GM18519 (cell line): Measurements from ENCODE around the gene PTK6.

Experiments used
- ATAC-seq: cut with Tn5 transposase; IDR thresholded peaks from one replicate; pipeline ENCODE4 v1.9.1; 2021; ENCODE audit warnings: mild to moderate bottlenecking, moderate library complexity; ENCODE audit not compliant: unreplicated experiment, low FRiP score

PTK6 gene

GRCh38 chr20:63497946-63498935 is 38.9 kb downstream of the PTK6 start:
- no peak for ATAC-seq

- no peak for ATAC-seq
Measured at GRCh38 chr20:63497138-63497945, 39.8 kb downstream of the PTK6 start.

GRCh38 chr20:63496596-63497120 is 40.5 kb downstream of the PTK6 start:
- ATAC-seq: no peak

- no peak for ATAC-seq
Measured at GRCh38 chr20:63495741-63496595, 41.2 kb downstream of the PTK6 start.

GRCh38 chr20:63495167-63495720 is 41.9 kb downstream of the PTK6 start:
- ATAC-seq: no peak

GRCh38 chr20:63494420-63495166 is 42.6 kb downstream of the PTK6 start:
- no peak for ATAC-seq

GRCh38 chr20:63494084-63494419 is 43.1 kb downstream of the PTK6 start:
- no peak for ATAC-seq

GRCh38 chr20:63493563-63494020 is 43.6 kb downstream of the PTK6 start:
- ATAC-seq: no peak

GRCh38 chr20:63492982-63493381 is 44.2 kb downstream of the PTK6 start:
- no peak for ATAC-seq

GRCh38 chr20:63492518-63492917 is 44.7 kb downstream of the PTK6 start:
- ATAC-seq: no peak

- ATAC-seq: no peak
Measured at GRCh38 chr20:63491635-63492230, 45.4 kb downstream of the PTK6 start.

GRCh38 chr20:63491078-63491477 is 46.1 kb downstream of the PTK6 start:
- no peak for ATAC-seq

GRCh38 chr20:63490416-63490815 is 46.8 kb downstream of the PTK6 start:
- ATAC-seq: no peak

GRCh38 chr20:63488315-63489251 is 48.6 kb downstream of the PTK6 start:
- ATAC-seq: no peak

GRCh38 chr20:63487781-63488241 is 49.4 kb downstream of the PTK6 start:
- no peak for ATAC-seq

GRCh38 chr20:63487116-63487764 is 49.9 kb downstream of the PTK6 start:
- ATAC-seq: no peak

GRCh38 chr20:63486300-63486855 is 50.8 kb downstream of the PTK6 start:
- ATAC-seq: no peak
